ENCODE results near the gene CRYBG1.

DNA sequence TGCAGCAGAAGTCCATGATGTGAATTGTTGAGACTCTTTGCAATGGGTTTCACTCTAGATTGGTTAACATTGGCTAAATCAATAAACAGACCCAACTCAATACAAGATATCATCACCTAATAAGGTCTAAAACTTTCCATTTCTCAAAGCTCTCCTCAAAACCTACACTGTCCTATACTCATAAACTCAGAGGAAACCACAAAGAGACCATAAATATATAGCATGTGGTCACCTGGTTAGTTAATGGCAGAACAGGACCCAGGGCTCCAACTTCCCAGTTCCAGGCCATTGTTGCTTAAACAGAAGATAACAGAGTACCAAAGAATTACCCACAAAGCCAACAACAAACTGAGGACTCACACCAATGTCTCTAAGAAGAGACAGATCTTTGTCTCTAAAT is 256.8 kb downstream of the CRYBG1 start:
- TF ChIP-seq, protein P1, sequence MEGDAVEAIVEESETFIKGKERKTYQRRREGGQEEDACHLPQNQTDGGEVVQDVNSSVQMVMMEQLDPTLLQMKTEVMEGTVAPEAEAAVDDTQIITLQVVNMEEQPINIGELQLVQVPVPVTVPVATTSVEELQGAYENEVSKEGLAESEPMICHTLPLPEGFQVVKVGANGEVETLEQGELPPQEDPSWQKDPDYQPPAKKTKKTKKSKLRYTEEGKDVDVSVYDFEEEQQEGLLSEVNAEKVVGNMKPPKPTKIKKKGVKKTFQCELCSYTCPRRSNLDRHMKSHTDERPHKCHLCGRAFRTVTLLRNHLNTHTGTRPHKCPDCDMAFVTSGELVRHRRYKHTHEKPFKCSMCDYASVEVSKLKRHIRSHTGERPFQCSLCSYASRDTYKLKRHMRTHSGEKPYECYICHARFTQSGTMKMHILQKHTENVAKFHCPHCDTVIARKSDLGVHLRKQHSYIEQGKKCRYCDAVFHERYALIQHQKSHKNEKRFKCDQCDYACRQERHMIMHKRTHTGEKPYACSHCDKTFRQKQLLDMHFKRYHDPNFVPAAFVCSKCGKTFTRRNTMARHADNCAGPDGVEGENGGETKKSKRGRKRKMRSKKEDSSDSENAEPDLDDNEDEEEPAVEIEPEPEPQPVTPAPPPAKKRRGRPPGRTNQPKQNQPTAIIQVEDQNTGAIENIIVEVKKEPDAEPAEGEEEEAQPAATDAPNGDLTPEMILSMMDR (IDR thresholded peaks at IDR 0.05; ENCODE audit: low read depth, low read length), result no peak
- TF ChIP-seq, protein P2, sequence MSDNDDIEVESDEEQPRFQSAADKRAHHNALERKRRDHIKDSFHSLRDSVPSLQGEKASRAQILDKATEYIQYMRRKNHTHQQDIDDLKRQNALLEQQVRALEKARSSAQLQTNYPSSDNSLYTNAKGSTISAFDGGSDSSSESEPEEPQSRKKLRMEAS (IDR thresholded peaks at IDR 0.05; ENCODE audit: low read depth, low read length), result no peak
- no peak for TF ChIP-seq POLR2A (IDR thresholded peaks at IDR 0.05; ENCODE audit: extremely low read depth, insufficient read length)
- TF ChIP-seq MYC (IDR thresholded peaks at IDR 0.05; ENCODE audit: low read depth, low read length), result no peak
